Measurements from ENCODE around the gene NPR2.

The NPR2 gene

GRCh38 chr9:35795695-35796094 lies 4.3 kb downstream of the NPR2 start:
- H3K4me3 ChIP-seq (replicated peaks; ENCODE audit: low read depth, low read length) = no peak overlapping the region
- DNase-seq (ENCODE audit: extremely low read depth, low read depth) = no peak
- TF ChIP-seq, protein P1, sequence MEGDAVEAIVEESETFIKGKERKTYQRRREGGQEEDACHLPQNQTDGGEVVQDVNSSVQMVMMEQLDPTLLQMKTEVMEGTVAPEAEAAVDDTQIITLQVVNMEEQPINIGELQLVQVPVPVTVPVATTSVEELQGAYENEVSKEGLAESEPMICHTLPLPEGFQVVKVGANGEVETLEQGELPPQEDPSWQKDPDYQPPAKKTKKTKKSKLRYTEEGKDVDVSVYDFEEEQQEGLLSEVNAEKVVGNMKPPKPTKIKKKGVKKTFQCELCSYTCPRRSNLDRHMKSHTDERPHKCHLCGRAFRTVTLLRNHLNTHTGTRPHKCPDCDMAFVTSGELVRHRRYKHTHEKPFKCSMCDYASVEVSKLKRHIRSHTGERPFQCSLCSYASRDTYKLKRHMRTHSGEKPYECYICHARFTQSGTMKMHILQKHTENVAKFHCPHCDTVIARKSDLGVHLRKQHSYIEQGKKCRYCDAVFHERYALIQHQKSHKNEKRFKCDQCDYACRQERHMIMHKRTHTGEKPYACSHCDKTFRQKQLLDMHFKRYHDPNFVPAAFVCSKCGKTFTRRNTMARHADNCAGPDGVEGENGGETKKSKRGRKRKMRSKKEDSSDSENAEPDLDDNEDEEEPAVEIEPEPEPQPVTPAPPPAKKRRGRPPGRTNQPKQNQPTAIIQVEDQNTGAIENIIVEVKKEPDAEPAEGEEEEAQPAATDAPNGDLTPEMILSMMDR (IDR thresholded peaks at IDR 0.05; ENCODE audit: low read depth, low read length, missing control alignments) = no peak

DNA sequence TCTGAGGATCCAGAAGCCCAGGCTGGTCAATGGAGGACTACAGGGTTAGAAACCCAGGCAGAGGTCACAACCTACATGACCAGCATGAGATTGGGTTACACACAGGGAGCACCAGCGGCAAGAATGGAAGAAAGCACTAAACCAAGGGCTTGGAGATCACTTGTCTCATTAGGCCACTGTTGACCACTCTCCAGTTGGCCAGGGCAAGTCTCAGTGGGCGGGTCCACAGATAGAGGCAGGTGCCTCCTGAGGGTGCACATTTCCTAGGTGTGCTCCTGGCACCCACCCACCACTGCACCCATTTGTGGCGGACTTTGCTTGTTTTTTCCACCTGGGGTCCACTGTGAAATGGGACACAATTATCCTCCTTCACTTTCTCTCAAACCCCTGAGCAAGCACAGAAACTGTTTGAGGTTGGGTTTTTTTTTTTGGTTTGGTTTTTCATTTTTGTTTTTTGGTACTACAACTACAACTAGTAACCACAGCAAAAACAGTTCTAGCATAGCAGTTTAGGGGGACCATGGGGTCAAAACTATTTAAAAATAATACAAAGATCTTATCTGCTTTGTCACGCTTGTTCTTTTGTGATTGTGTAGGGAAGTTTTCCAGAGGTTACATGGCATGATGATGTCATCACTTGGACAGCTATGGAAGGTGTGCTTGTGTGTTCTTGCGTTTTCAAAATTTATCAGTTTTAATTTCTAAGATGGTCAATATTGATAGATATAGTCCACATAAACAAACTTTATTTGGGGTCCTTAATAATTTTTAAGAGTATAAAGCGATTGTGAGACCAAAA lies 6.1 kb downstream of the NPR2 start:
- TF ChIP-seq, protein P1 (IDR thresholded peaks at IDR 0.05; ENCODE audit: low read depth, low read length, missing control alignments) = no peak
- no peak overlapping the region for H3K4me3 ChIP-seq (replicated peaks; ENCODE audit: low read depth, low read length)
- no peak for DNase-seq (ENCODE audit: extremely low read depth, low read depth)

DNA sequence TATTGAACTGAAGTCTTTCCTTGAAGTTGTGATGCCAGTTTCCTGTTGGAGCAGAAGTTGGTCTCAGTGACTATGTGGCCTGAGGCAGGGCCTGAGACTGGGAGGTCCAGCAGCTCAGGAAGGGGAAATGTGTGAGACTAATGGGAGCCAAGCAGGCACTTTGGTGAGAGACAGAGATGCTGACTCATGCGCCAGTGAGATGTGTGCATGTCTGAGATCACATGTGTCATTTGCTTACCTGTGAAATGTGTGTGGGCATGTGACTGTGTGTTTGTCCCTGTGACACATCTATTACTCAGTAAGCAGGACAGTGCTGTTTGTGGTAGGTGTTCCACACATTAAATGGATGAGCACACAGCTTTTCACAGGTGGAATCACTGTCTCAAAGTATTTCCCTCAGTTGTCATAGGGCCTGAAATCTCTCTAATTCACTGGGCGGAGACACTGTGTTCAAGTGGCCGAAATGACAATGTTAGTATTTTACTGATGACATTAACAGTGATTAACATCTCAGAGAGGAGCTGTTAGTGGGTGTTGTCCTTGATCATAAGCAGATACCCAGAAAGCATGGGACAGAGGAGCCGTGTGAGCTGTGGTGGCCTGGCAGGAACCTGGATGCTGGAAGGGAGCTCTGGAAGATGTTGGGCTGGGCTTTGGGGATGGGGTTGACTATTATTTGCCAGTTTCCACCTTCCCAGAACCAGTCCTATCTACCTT lies 7.4 kb downstream of the NPR2 start:
- DNase-seq (ENCODE audit: extremely low read depth, low read depth) = no peak
- no peak overlapping the region for H3K4me3 ChIP-seq (replicated peaks; ENCODE audit: low read depth, low read length)

GRCh38 chr9:35800530-35800929 lies 9.1 kb downstream of the NPR2 start:
- TF ChIP-seq, protein P1 (IDR thresholded peaks at IDR 0.05; ENCODE audit: low read depth, low read length, missing control alignments) = no peak
- no peak for DNase-seq (ENCODE audit: extremely low read depth, low read depth)
- no peak overlapping the region for H3K4me3 ChIP-seq (replicated peaks; ENCODE audit: low read depth, low read length)

More for the DNA sequence above, 7.4 kb downstream of the NPR2 start:
- TF ChIP-seq, protein P1 (IDR thresholded peaks at IDR 0.05; ENCODE audit: low read depth, low read length, missing control alignments) = no peak

DNA sequence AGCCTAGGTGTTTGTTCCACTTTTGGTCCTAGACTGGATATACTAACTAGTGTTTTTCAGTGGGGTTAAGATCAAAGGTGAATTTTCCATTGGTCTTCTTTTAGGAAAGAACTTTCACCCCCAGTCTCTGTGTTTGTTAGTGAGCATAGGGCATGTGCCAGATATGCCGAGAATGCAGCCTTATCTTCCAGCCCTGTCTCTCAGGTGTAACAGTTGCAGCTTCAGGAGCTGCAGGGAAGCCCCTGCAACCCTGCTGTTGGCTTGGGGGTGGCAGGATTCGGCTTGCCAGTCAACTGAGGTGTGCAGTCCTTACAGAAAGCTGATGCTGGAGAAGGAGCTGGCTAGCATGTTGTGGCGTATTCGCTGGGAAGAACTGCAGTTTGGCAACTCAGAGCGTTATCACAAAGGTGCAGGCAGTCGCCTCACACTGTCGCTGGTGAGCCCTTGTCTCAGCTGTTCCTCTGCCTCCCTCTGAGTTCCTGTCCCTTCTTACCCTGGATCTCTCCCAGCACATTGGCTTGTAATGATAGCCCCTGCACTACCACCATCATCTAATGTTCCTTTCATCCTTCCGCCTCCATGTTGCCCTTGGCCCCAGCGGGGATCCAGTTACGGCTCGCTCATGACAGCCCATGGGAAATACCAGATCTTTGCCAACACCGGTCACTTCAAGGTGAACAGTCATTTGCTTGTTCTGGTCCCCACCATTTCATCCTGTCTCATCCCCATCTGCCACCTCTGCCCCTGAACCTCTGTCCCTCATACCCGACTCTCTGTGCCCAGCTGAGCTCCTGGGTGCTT lies 10.1 kb downstream of the NPR2 start:
- no peak for DNase-seq (ENCODE audit: extremely low read depth, low read depth)
- TF ChIP-seq, protein P1 (IDR thresholded peaks at IDR 0.05; ENCODE audit: low read depth, low read length, missing control alignments) = no peak

DNA sequence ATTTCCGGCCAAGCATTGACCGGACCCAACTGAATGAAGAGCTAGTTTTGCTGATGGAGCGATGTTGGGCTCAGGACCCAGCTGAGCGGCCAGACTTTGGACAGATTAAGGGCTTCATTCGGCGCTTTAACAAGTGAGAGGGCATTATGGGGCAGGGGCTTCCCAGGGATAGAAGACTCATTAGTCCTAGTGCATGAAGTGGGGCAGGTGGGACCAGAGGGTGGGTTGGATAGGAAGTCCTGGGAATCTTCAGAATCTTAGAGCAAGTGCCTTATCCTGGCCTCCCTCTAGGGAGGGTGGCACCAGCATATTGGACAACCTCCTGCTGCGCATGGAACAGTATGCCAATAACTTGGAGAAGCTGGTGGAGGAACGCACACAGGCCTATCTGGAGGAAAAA lies 14.7 kb downstream of the NPR2 start:
- TF ChIP-seq, protein P1 (IDR thresholded peaks at IDR 0.05; ENCODE audit: low read depth, low read length, missing control alignments) = no peak
- DNase-seq (ENCODE audit: extremely low read depth, low read depth) = no peak
- no peak overlapping the region for H3K4me3 ChIP-seq (replicated peaks; ENCODE audit: low read depth, low read length)

More for the DNA sequence above, 10.1 kb downstream of the NPR2 start:
- H3K4me3 ChIP-seq (replicated peaks; ENCODE audit: low read depth, low read length) = no peak overlapping the region

All from HFF-Myc (cell line).